GM23338 (cell line): ENCODE results near the gene CRISPLD2. TPM values are rescaled to one million over a fixed set of nuclear protein-coding genes. Genes with fewer than 3 reads are reported as not detected.

Experiments used
- ATAC-seq: fragments of 200-7000 bp; cut with Tn5 transposase; 3 replicates; pipeline ENCODE4 v1.9.1; 2020
- DNase-seq: peaks from one replicate; pipeline ENCODE4 v3.0.0-alpha.2; 2015; ENCODE audit warnings: low spot score
- H2AFZ ChIP-seq: fragments of 200-600 bp; sonication (generic); 2 replicates; pipeline ENCODE4 v1.8.0; 2016; ENCODE audit warnings: antibody characterized with exemption, mild to moderate bottlenecking, moderate library complexity
- H3F3A ChIP-seq: fragments of 200-600 bp; sonication (generic); replicated peaks from 2 replicates; pipeline ENCODE4 v1.8.0; 2017; ENCODE audit warnings: antibody characterized with exemption, mixed run types, low read depth
- H3K27ac ChIP-seq: fragments of 200-600 bp; sonication (generic); 2 replicates; pipeline ENCODE4 v1.6.1; 2016; ENCODE audit warnings: low read depth
- H3K27me3 ChIP-seq: fragments of 200-600 bp; sonication (generic); 2 replicates; pipeline ENCODE4 v1.8.0; 2016; ENCODE audit warnings: mild to moderate bottlenecking, mixed run types, moderate library complexity; ENCODE audit not compliant: insufficient read depth
- H3K36me3 ChIP-seq: fragments of 200-600 bp; sonication (generic); 2 replicates; pipeline ENCODE4 v1.8.0; 2016; ENCODE audit warnings: mild to moderate bottlenecking; ENCODE audit not compliant: insufficient read depth
- H3K4me1 ChIP-seq: fragments of 200-600 bp; sonication (generic); 2 replicates; pipeline ENCODE4 v1.8.0; 2016; ENCODE audit warnings: mild to moderate bottlenecking, moderate library complexity; ENCODE audit not compliant: insufficient read depth
- H3K4me2 ChIP-seq: fragments of 200-600 bp; sonication (generic); 2 replicates; pipeline ENCODE4 v1.7.1; 2017; ENCODE audit warnings: mixed run types
- H3K4me3 ChIP-seq: fragments of 200-600 bp; sonication (generic); 2 replicates; pipeline ENCODE4 v1.6.1; 2016; ENCODE audit warnings: mixed run types
- H3K79me2 ChIP-seq: fragments of 200-600 bp; sonication (generic); replicated peaks from 2 replicates; pipeline ENCODE4 v1.8.0; 2017; ENCODE audit warnings: mild to moderate bottlenecking; ENCODE audit not compliant: insufficient read depth
- H3K9me2 ChIP-seq: fragments of 200-600 bp; sonication (generic); 2 replicates; pipeline ENCODE4 v1.8.0; 2017; ENCODE audit not compliant: insufficient read depth
- H4K20me1 ChIP-seq: fragments of 200-600 bp; sonication (generic); replicated peaks from 2 replicates; pipeline ENCODE4 v1.8.0; 2017; ENCODE audit warnings: mild to moderate bottlenecking; ENCODE audit not compliant: insufficient read depth
- H3K27ac Mint-ChIP-seq: 2 replicates; pipeline ENCODE4 v1.8.0; 2020; ENCODE audit warnings: inconsistent platforms, mild to moderate bottlenecking, moderate library complexity, mixed read lengths
- H3K27me3 Mint-ChIP-seq: 3 replicates; pipeline ENCODE4 v1.8.0; 2022; ENCODE audit warnings: low read depth, mild to moderate bottlenecking, moderate library complexity, mixed read lengths, inconsistent platforms; ENCODE audit not compliant: insufficient read depth, poor library complexity
- H3K36me3 Mint-ChIP-seq: 3 replicates; pipeline ENCODE4 v1.8.0; 2021; ENCODE audit warnings: low read depth, mild to moderate bottlenecking, inconsistent platforms, moderate library complexity, mixed read lengths
- H3K4me1 Mint-ChIP-seq: 3 replicates; pipeline ENCODE4 v1.8.0; 2020; ENCODE audit warnings: mild to moderate bottlenecking, inconsistent platforms, mixed read lengths
- H3K4me3 Mint-ChIP-seq: 3 replicates; pipeline ENCODE4 v1.8.0; 2021; ENCODE audit warnings: moderate library complexity, mild to moderate bottlenecking, inconsistent platforms, mixed read lengths
- H3K9me3 Mint-ChIP-seq: 3 replicates; pipeline ENCODE4 v1.8.0; 2020; ENCODE audit warnings: moderate library complexity, mild to moderate bottlenecking, inconsistent platforms, mixed read lengths
- CREB1 ChIP-seq: fragments of 250-450 bp; sonication (Bioruptor Pico); IDR thresholded peaks from 2 replicates; pipeline ENCODE4 v1.5.0; 2020; ENCODE audit warnings: low read depth, mild to moderate bottlenecking, moderate library complexity
- ETS1 ChIP-seq: IDR thresholded peaks from 2 replicates; pipeline ENCODE4 v1.6.1; 2016; ENCODE audit warnings: antibody characterized with exemption
- EZH2 ChIP-seq: fragments of 200-600 bp; sonication (generic); IDR thresholded peaks from one replicate; pipeline ENCODE4 v1.8.0; 2017; ENCODE audit warnings: antibody characterized with exemption, mild to moderate bottlenecking, low read depth; ENCODE audit not compliant: unreplicated experiment
- EZH2phosphoT487 ChIP-seq: fragments of 200-600 bp; sonication (generic); IDR thresholded peaks from one replicate; pipeline ENCODE4 v1.8.1; 2018; ENCODE audit warnings: antibody characterized with exemption; ENCODE audit not compliant: unreplicated experiment
- JUNB ChIP-seq: IDR thresholded peaks from one replicate; pipeline ENCODE4 v1.6.1; 2016; ENCODE audit warnings: antibody characterized with exemption; ENCODE audit not compliant: unreplicated experiment
- NANOG ChIP-seq: IDR thresholded peaks from 2 replicates; pipeline ENCODE4 v1.6.1; 2016; ENCODE audit warnings: antibody characterized with exemption, borderline replicate concordance
- POLR2AphosphoS5 ChIP-seq: IDR thresholded peaks from 2 replicates; pipeline ENCODE4 v1.6.1; 2016; ENCODE audit warnings: antibody characterized with exemption, low read depth
- REST ChIP-seq: IDR thresholded peaks from one replicate; pipeline ENCODE4 v1.6.1; 2018; ENCODE audit warnings: antibody characterized with exemption; ENCODE audit not compliant: unreplicated experiment
- STAT1 ChIP-seq: IDR thresholded peaks from one replicate; pipeline ENCODE4 v1.6.1; 2016; ENCODE audit warnings: antibody characterized with exemption; ENCODE audit not compliant: unreplicated experiment
- ZNF114 ChIP-seq: fragments of 250-450 bp; sonication (Bioruptor Pico); IDR thresholded peaks from 2 replicates; pipeline ENCODE4 v1.5.0; 2020; ENCODE audit warnings: mild to moderate bottlenecking, moderate library complexity
- ZNF331 ChIP-seq: fragments of 250-450 bp; sonication (Bioruptor Pico); IDR thresholded peaks from 2 replicates; pipeline ENCODE4 v1.5.0; 2020; ENCODE audit warnings: low read depth, mild to moderate bottlenecking, moderate library complexity
- ZNF462 ChIP-seq: fragments of 250-450 bp; sonication (Bioruptor Pico); IDR thresholded peaks from 2 replicates; pipeline ENCODE4 v1.5.0; 2020; ENCODE audit warnings: mild to moderate bottlenecking, moderate library complexity
- polyA plus RNA-seq: library from polyadenylated mRNA; unstranded; fragments of >200 nt; fragmentation: Nextera tagmentation; extraction: Ambion mirVana; gene quantifications from 2 replicates; pipeline ENCODE4 v1.2.1, GENCODE V29; 2016
- total RNA-seq: library from RNA; depleted of rRNA; stranded (reverse); fragments of >200 nt; shearing (Covaris generic); gene quantifications from 2 replicates; pipeline ENCODE4 v1.2.3, GENCODE V29; 2014
- TF ChIP-seq, protein P1 (sequence below), 2 experiments: fragments of 200-600 bp in 1 of 2; sonication (generic) in 1 of 2; conservative IDR thresholded peaks; 2 replicates each; pipeline versions ENCODE4 v1.5.1 to v1.6.1; 2016 to 2017; ENCODE audit warnings: antibody characterized with exemption in 2 of 2, low read depth in 2 of 2, mild to moderate bottlenecking in 2 of 2, moderate library complexity in 1 of 2

CRISPLD2 gene
- total and polyA plus RNA-seq, 2 experiments from 2014 or later, result 2.6 to 8.3 TPM

DNA sequence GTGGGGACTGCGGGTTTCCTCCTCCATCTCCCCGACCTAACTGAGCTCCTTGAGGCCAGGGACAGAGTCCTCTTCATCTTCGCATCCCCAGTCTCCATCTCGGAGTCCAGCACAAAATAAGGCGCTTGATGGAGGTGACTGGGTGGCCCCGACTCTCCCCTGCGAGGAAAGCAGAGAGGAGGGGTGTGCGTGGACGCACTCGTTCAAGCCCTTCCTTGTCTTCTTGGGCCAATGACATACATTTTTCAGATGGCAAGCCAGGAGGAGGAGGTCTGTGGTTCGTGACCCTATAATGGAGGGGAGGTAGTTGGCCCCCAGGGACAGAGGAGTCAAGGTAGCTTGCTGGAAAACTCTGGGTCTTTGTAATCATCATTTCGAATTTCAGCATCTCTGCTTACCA lies 17.2 kb downstream of the CRISPLD2 start:
- H3K36me3 ChIP-seq, result no peaks in the 10 kb centered on the region
- no peak overlapping the region for H3K4me2 ChIP-seq
- Mint-ChIP-seq H3K27me3 (peaks cover 21% of the 10 kb centered on the region), H3K27ac (no peak overlapping the region), H3K9me3 (no peaks in the 10 kb centered on the region), H3K4me1 (peaks cover 23% of the 10 kb centered on the region), H3K36me3 (no peaks in the 10 kb centered on the region), H3K4me3 (no peak overlapping the region)
- no peak for ATAC-seq
- H3K27me3 ChIP-seq, result no peaks in the 10 kb centered on the region
- no peak overlapping the region for H2AFZ ChIP-seq
- DNase-seq, result no peak
- H3K27ac ChIP-seq, result no peak overlapping the region
- no peak overlapping the region for H3K4me3 ChIP-seq
- H3K79me2 ChIP-seq, result no peaks in the 10 kb centered on the region
- H3K4me1 ChIP-seq, result peaks cover 11% of the 10 kb centered on the region
- TF ChIP-seq POLR2AphosphoS5 (no peak), JUNB (no peak), NANOG (no peak), CREB1 (CRISPR knock-in tag) (no peak), ZNF462 (CRISPR knock-in tag) (no peak), ZNF331 (no peak), REST (no peak), EZH2phosphoT487 (no peak), STAT1 (no peak), EZH2 (no peak), ETS1 (no peak), ZNF114 (CRISPR knock-in tag) (no peak)
- TF ChIP-seq, protein P1, sequence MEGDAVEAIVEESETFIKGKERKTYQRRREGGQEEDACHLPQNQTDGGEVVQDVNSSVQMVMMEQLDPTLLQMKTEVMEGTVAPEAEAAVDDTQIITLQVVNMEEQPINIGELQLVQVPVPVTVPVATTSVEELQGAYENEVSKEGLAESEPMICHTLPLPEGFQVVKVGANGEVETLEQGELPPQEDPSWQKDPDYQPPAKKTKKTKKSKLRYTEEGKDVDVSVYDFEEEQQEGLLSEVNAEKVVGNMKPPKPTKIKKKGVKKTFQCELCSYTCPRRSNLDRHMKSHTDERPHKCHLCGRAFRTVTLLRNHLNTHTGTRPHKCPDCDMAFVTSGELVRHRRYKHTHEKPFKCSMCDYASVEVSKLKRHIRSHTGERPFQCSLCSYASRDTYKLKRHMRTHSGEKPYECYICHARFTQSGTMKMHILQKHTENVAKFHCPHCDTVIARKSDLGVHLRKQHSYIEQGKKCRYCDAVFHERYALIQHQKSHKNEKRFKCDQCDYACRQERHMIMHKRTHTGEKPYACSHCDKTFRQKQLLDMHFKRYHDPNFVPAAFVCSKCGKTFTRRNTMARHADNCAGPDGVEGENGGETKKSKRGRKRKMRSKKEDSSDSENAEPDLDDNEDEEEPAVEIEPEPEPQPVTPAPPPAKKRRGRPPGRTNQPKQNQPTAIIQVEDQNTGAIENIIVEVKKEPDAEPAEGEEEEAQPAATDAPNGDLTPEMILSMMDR (conservative IDR thresholded peaks at IDR 0.05; ENCODE audit: low read depth in 2 of 2), result no peak
- H4K20me1 ChIP-seq, result no peaks in the 10 kb centered on the region
- H3F3A ChIP-seq, result no peaks in the 10 kb centered on the region
- no peaks in the 10 kb centered on the region for H3K9me2 ChIP-seq
